Measurements from ENCODE around the gene N4BP3.
A peak's percentile ranks its signal among the peaks of the same experiment; 100 is the strongest.
"Not testable (repeated sequence)": the region's sequence is repeated elsewhere in the genome, so short reads cannot be mapped to it uniquely, and the experiment has no call there.

N4BP3 gene

DNA sequence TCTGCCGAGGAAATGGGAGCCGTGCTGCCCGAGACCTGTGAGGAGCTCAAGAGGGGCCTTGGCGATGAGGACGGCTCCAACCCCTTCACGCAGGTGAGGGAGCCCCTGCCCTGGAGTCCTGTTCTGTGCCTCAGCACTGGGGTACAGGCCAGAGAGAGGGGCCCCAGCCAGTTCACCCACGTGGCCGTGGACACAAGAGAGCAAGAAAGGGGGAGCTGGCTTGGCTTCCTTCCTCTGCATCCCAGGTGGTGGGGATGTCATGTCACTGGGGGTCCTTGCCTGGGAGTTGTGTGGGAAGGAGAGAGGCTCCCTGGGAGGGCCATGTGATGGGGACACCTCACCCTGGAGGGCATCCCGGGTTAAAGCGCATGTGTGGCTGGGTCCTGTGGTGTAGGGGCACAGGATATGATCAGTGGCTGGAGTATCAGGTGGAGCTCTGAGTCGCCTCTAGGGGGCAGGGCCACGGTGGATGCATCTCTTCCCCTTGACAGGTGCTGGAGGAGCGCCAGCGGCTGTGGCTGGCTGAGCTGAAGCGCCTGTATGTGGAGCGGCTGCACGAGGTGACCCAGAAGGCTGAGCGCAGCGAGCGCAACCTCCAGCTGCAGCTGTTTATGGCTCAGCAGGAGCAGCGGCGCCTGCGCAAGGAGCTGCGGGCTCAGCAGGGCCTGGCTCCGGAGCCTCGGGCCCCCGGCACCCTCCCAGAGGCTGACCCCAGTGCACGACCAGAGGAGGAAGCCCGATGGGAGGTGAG, 7.5 kb downstream of the N4BP3 start:
- peak; percentile 95 for FAIRE-seq

DNA sequence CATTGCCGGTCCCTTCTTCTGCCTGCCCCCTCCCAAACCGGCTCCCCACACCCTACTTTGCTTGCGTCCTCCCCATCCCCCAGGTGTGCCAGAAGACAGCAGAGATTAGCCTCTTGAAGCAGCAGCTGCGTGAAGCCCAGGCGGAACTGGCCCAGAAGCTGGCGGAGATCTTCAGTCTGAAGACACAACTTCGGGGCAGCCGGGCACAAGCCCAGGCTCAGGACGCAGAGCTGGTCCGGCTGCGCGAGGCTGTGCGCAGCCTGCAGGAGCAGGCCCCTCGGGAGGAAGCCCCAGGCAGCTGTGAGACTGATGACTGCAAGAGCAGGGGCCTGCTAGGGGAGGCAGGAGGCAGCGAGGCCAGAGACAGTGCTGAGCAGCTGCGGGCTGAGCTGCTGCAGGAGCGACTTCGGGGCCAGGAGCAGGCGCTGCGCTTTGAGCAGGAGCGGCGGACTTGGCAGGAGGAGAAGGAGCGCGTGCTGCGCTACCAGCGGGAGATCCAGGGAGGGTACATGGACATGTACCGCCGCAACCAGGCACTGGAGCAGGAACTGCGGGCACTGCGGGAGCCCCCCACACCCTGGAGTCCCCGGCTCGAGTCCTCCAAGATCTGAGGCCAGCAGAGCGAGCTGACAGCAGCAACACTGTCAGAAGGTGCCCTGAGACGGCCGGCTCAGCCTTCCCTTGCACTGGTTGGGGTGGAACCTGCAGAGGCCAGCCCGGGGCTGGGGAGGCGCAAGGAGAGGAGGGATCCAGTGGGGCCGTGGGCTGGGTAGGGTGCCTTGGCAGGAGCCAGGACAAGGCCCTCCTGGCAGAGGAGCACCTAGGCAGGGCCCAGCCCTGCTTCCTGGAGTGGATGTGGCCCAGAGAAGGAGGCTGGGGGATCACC, 8.3 kb downstream of the N4BP3 start:
- DNase-seq (ENCODE audit: extremely low spot score, insufficient read length, low read depth) = no peak
- no peak for FAIRE-seq

More for the DNA sequence above, 7.5 kb downstream of the N4BP3 start:
- DNase-seq (ENCODE audit: extremely low spot score, insufficient read length, low read depth) = peak; percentile 76

DNA sequence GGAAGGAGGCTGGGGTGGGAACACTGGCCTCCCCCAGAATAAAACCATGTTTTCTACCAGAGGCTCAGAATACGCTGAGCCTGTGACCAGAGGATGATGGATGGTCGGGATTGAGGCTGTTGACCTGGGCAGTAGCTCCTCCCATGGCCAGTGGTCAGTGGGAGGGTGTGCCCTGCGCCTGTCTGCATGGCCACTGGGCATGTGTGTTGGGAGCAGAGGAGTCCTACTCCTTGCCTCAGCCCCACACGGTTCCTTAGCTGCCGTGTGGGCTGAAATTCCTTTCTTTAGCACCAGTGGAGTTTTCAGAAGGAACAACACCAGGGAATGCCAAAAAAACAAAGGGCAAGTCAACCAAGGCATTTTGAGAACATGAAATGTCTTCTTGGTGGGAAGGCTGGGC, 9.0 kb downstream of the N4BP3 start:
- FAIRE-seq = no peak
- DNase-seq (ENCODE audit: extremely low spot score, insufficient read length, low read depth) = no peak

DNA sequence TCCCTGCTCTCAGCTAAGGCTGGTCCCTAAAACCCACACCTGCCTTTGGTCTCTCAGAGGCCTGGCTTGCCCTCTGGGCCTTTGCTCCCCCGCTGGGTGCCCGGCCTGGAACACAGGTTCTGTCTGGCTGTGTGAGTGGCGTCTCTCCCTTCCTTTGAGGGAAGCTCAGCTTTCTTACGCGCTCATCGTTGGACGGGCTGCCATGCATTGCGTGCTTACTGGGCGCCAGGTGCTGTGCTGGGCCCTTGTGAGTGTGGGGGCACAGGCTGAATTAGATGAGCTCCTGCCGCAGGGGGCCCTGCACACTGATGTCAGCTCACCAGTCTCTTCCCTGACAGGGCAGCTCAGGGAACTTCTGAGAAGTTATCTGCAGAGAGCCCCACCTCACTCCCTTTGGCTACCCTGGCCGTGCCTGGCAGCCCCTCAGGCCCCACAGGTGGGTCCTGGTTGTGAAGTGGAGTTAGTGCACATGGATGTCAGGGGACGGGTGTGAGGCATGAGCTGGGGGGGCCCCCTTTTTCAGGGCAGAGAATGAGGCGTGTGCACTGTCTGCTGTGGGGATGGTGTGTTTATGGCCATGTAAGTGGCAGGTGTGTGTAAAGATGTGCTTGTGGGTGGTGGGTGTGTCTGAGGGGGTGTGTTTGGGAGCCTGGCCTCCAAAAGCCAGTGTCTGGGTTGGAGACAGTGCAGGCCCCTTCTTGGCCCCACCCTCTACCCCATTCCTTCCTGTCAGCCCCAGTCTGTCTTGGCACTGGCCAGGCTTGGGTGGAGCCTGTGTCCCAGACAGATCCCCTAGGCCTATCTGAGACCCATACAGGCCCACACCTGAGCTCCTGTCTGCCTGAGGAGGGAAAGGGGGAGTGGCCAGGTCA, 10.0 kb downstream of the N4BP3 start:
- FAIRE-seq (no peak), DNase-seq (ENCODE audit: extremely low spot score, insufficient read length, low read depth) (no peak)

DNA sequence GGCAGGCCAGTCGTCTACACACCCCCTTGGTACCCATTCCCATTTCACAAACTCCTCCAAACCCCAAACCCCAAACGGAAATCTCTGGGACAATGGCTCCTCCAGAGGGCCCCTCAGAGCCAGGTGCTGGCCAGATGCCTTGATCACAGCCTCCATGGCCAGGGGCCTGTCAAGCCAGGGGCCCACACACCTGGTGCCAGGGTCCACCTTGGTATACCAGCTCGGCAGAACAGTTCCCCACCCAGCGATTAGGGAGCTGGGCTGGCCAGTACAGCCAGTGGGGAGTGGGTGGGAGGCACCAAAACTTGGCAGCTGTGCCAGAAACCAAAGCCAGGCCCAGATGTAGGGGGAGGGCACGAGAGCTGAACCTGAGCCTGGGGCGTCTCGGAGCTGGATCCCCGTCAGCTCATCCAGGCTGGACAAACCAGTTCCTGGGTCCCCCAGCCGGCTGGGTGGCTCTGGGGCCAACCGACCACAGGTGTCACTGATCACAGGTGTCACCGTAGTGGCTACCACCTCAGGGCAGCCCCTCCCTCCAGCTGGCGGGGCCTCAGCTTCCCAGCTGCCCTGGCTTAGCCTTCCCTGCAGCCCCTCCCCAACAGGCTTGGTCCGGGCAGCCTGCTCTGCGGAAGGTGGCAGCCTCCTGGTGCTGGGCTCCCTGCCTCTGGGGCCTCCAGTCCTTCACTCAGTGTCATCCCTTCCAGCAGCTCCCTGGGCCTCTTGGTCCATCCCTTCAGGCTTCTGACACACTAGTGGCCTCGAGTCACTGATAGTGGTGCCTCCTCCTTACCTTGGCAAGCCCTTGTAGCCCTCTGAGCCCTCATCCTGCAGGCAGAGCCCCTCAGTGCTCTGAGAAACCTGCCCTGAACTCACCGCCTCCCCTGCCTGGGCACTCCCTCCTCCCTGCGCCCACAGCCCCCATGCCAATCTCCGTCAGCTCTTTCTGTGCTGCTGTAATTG, 10.9 kb downstream of the N4BP3 start:
- FAIRE-seq (no peak), DNase-seq (ENCODE audit: extremely low spot score, insufficient read length, low read depth) (no peak)

DNA sequence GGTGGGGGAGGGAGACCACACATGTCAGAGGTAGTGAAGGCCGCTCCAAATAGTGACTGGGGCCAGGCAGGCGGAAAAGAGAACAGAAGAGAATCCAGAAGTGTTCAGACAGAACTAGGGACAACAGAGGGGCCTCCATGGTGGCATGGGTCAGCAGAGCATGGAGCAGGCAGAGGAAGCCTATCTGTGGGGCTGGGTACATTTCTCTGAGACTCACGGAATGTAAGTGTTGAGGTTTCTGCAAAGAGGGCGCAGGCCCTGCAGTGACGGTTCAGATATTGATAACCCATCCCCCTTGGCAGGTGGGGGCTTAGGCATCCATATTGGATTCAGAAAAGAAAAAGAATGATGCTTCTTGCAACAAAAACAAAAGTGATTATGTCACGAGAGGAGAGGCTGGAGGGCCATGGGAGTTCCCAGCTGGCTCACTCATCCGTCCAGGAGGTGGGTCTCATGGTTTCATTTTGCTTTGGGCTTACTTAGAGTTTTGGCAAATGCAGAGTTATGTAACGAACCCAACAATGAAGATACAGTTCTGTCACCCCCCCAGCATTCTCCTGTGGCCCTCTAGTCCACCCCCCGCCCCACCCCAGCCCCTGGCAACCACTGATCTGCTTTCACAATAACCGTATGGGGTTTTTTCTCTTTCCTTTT, 12.0 kb downstream of the N4BP3 start:
- DNase-seq (ENCODE audit: extremely low spot score, insufficient read length, low read depth) = no peak
- FAIRE-seq = no peak

DNA sequence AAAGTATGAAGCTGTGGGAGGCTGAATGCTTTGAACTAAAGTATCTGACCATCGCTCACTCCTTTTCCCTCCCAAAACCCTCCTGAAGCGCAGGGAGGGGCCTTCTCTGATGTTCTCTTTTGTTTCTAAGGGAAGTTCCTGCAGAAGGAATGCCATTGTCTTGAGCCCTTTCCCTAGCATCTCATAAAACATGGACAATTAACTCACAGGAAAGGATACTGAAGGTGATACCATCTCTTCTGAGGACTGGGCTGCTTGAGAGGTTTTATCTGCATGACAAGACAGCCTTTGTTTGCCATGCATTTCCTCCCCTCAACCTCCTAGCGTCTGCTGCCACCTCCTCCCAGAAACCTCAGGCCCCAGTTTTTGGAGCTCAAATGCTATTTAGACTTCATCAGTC, 13.2 kb downstream of the N4BP3 start:
- no peak for DNase-seq (ENCODE audit: extremely low spot score, insufficient read length, low read depth)
- FAIRE-seq = no peak

DNA sequence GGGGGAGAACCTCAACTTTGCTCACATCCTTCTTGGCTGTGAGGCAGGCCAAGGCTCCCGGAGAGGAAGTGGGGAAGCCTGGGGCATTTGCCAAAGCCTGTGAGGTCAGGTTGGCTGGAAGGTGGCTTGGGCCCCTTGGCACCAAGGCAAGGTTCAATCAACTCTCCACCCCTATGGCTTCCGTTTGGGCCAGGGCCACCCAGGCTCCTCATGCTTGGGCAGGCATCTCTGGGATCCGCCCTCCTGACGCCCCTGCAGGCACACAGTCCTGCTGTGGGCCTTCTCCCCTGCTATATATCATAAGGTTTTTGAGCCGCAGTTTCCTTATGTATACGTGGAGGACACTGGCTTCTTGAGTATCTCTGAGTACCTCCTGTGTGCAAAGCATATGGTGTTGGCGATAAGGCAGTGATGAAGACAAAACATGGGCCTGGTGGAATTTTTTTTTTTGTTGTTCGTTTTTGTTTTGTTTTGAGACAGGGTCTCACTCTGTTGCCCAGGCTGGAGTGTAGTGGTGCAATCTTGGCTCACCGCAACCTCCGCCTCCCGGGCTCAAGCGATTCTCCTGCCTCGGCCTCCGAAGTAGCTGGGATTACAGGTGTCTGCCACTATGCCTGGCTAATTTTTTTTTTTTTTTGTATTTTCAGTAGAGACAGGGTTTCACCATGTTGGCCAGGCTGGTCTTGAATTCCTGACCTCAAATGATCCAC, 14.1 kb downstream of the N4BP3 start:
- not testable (repeated sequence) for FAIRE-seq; DNase-seq (ENCODE audit: extremely low spot score, insufficient read length, low read depth)

DNA sequence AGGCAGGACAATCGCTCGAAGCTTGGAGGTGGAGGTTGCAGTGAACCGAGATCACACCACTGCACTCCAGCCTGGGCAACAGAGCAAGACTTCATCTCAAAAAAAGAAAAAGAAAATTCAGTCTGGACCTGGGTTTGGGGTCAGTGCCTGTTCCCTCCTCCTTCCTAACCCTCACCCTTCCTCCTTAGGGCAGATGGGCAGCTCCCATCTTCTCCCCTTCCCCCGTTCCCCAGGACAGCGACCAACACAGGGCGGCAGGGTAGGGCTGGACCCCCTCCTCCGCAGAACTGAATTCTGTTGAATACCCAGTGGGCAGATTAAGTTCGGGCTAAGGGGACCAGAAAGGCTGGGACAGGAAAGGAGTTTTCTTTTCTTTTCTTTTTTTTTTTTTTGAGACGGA, 16.0 kb downstream of the N4BP3 start:
- DNase-seq (ENCODE audit: extremely low spot score, insufficient read length, low read depth) = no peak
- FAIRE-seq = no peak

DNA sequence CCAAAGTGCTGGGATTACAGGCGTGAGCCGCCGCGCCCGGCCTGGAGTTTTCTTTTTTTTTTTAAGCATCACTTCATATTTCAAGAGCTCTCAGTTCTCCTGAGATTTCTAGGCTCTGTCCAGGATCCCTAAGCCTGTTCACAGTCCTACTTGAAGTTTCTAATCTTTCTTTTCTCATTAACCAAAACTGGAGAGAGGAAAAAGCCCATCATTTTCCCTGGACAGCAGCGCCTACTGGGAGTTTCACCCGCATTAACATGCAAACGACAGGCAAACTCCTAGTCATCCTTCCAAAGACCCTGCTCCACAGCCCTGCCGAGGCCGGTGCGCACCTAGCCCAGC, 16.9 kb downstream of the N4BP3 start:
- DNase-seq (ENCODE audit: extremely low spot score, insufficient read length, low read depth); FAIRE-seq: not testable (repeated sequence)

DNA sequence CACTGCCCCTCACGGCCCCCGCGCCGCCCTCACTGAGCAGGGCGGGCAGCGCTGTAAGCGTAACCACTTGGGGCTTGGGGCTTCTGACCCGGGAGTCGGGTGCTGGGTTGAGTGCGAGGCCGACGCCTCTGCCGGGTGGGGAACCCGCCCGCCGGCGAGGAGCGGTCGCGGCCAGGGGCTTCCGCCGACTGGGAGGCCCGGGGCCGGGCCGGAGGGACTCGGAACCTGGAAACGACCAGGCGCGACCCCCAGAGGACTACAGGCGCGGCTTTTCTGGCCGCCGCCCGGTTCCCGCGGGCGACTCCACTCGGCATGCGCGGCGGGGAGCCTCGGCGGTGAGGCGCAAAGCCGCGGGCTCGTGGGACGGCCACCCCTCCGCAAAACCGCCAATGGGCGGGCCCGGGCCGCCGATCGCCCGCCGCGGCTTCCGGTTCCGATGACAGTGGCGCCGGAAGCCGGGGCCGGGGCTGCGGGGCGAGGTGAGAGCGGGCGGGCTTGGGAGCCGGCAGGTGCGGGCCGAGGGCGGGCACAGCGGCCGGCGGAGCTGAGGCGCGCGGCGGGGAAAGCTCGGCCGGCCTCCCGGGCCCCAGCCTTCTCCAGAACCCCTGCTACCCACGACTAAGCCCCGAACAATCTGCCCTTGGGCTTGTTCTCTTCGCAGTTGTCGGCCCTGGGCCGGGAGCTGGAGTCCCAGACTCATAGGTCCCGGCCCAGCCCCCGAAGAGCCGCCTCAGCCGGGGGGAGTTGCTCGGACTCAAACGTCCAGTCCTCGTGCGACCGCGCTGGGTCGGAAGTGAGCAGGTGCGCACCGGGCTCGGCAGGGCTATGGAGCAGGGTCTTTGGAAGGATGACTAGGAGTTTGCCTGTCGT, 17.5 kb downstream of the N4BP3 start, which contains the start of gene RMND5B:
RMND5B (plus strand) TSS at position 439 of the 870 bp plus-strand sequence. CDS start 7,106 bp downstream, outside the sequence.
- DNase-seq (ENCODE audit: extremely low spot score, insufficient read length, low read depth) = peak; percentile 78
- peak; percentile 60 for FAIRE-seq

DNA sequence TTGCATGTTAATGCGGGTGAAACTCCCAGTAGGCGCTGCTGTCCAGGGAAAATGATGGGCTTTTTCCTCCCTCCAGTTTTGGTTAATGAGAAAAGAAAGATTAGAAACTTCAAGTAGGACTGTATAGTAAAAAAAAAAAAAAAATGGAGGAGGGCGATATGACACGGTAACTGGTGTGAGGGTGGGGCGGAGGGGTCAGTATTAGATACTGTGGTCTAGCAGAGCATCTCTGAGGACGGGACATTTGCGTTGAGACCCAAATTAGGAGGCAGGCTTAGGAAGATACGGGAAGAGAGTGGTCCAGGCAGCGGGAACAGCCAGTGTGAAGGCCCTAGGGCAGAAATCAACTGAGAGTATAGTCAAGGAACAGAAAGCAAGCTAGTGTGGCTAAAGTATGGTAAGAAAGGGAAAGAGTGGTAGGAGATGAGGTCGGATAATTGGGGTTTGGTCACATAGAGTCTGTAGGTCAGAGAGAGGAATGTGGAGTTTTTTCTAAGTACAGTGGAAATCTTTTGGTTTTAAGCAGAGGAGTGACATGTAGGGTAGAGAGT, 18.2 kb downstream of the N4BP3 start:
- DNase-seq (ENCODE audit: extremely low spot score, insufficient read length, low read depth) (no peak), FAIRE-seq (no peak)

DNA sequence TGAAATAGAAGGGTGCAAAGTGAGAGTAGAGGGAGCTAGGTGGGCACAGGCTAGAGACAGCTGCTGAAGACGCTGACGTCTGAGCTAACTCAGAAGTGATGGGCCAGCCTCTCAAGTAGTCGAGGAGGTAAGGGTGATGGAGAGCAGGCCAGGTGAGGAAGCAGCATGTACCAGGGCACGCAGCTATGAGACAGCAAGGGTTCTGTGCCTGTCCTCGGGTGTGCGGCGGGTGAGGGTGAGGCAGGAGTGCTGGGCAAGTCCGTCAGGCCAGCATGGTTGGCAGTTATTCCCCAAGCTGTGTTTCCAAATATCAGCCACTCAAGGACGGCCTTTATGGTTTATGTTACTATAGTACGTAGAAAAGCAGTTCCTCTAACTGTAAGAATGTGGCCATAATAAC, 23.7 kb downstream of the N4BP3 start:
- DNase-seq (ENCODE audit: extremely low spot score, insufficient read length, low read depth) = no peak
- FAIRE-seq = no peak

DNA sequence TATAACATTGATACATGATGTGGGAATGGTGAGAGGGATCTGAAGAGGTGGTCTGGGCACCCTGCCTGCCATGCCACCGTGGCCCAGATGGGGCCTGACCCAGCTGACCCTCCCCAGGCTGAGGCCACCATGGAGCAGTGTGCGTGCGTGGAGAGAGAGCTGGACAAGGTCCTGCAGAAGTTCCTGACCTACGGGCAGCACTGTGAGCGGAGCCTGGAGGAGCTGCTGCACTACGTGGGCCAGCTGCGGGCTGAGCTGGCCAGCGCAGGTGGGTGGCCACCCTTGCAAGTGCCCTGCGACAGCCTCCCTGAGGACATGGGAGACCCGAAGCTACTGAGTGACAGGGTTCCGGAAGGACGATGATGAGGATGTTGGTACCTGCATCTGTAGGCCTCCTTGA, 24.7 kb downstream of the N4BP3 start:
- FAIRE-seq = no peak
- no peak for DNase-seq (ENCODE audit: extremely low spot score, insufficient read length, low read depth)

DNA sequence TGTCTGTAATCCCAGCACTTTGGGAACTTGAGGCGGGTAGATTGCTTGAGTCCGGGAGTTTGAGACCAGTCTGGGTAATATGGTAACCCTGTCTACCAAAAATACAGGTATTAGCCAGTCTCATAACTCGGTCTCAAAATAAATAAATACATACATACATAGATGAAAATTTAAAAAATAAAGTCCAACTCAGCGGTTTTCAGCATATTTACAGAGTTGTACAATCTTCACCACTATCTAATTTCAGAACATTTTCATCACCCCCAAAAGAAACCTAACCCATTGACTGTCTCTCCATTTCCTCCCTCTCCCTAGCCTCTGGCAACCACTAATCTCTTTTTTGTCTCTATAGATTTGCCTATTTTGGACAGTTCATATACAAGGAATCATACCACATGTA, 28.2 kb downstream of the N4BP3 start:
- FAIRE-seq = no peak

DNA sequence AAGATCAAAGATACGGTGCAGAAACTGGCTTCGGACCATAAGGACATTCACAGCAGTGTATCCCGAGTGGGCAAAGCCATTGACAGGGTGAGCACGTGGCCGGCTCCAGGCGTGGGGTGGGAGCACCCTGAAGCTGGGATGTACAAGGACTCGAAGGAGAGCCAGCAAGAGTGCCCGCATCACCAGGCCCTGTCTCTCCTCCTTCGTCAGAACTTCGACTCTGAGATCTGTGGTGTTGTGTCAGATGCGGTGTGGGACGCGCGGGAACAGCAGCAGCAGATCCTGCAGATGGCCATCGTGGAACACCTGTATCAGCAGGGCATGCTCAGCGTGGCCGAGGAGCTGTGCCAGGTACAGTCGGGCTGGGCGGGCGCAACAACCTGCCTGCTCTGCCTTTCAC, 29.3 kb downstream of the N4BP3 start:
- FAIRE-seq (no peak), DNase-seq (ENCODE audit: extremely low spot score, insufficient read length, low read depth) (no peak)

More for the DNA sequence above, 28.2 kb downstream of the N4BP3 start:
- DNase-seq (ENCODE audit: extremely low spot score, insufficient read length, low read depth) = no peak

DNA sequence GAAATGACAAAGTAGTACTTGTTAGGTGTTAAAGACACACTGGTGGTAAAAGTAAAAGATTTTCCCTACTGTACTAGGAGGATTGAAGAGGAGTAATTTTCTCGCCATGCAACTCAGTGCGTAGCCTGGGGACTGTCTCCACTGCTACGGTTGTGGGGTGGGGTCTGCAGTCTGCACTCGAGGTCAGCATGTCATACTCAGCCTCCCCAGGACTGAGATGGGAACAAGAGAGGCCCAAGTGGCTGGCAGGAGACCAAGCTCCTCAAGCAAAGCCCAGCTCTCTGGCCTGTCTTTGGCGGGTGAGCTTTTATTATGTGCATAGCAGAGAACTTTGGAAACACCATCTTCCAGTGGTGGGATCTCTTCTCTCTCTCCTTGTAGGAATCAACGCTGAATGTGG, 29.9 kb downstream of the N4BP3 start:
- FAIRE-seq (no peak), DNase-seq (ENCODE audit: extremely low spot score, insufficient read length, low read depth) (no peak)
